Activated naive CD8-positive, alpha-beta T cell treated with anti-CD3 and anti-CD28 coated beads for 36 hours (primary cell): ENCODE data around the gene JSRP1. TPM values are rescaled to one million over a fixed set of nuclear protein-coding genes. Genes with fewer than 3 reads are reported as not detected.

Experiments
- DNase-seq: peaks from one replicate; pipeline ENCODE4 v3.0.0; 2021
- H3K27ac Mint-ChIP-seq: one replicate; pipeline ENCODE4 v1.8.0; 2022; ENCODE audit warnings: mild to moderate bottlenecking, moderate library complexity, mixed read lengths
- H3K27me3 Mint-ChIP-seq: one replicate; pipeline ENCODE4 v1.8.0; 2022; ENCODE audit warnings: mild to moderate bottlenecking, mixed read lengths
- H3K36me3 Mint-ChIP-seq: one replicate; pipeline ENCODE4 v1.8.0; 2021; ENCODE audit warnings: mild to moderate bottlenecking, mixed read lengths
- H3K4me1 Mint-ChIP-seq: one replicate; pipeline ENCODE4 v1.8.0; 2021; ENCODE audit warnings: mixed read lengths
- H3K4me3 Mint-ChIP-seq: one replicate; pipeline ENCODE4 v1.8.0; 2022; ENCODE audit warnings: mild to moderate bottlenecking, moderate library complexity, mixed read lengths
- H3K9me3 Mint-ChIP-seq: one replicate; pipeline ENCODE4 v1.8.0; 2022; ENCODE audit warnings: mixed read lengths
- total RNA-seq, 2 experiments: library from RNA; stranded (reverse); gene quantifications; one replicate each; pipeline ENCODE4 v1.2.3, GENCODE V29; 2021

The JSRP1 gene
- total RNA-seq, 2 experiments from 2014 or later, result 0.45 to 0.50 TPM

DNA sequence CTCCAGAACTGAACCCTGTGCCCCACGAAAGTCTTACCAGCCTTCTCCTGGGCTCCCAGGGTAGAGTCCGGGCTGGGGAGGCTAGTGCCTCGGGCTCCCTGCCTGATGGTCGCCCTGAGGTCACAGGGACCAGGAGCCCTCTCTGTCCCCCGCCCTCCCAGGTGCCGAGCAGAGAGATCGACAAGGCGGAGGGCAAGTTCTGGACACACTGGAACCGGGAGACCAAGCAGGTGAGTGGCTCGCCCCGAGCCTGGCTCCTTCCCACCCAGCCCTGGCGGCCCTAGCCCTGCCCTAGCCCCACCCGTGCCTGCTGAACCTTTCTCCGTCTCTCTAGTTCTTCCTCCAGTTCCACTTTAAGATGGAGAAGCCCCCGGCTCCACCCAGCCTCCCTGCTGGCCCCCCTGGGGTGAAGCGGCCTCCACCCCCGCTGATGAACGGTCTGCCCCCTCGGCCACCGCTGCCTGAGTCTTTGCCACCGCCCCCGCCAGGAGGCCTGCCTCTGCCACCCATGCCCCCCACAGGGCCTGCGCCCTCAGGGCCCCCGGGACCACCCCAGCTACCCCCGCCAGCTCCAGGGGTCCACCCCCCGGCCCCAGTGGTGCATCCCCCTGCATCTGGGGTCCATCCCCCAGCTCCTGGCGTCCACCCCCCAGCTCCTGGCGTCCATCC lies 8.7 kb downstream of the JSRP1 start:
- Mint-ChIP-seq H3K4me1 (peaks cover 4% of the 10 kb centered on the region), H3K9me3 (no peaks in the 10 kb centered on the region), H3K27ac (no peak overlapping the region), H3K4me3 (no peak overlapping the region), H3K27me3 (peaks cover 7% of the 10 kb centered on the region), H3K36me3 (peaks cover 10% of the 10 kb centered on the region)
- no peak for DNase-seq

DNA sequence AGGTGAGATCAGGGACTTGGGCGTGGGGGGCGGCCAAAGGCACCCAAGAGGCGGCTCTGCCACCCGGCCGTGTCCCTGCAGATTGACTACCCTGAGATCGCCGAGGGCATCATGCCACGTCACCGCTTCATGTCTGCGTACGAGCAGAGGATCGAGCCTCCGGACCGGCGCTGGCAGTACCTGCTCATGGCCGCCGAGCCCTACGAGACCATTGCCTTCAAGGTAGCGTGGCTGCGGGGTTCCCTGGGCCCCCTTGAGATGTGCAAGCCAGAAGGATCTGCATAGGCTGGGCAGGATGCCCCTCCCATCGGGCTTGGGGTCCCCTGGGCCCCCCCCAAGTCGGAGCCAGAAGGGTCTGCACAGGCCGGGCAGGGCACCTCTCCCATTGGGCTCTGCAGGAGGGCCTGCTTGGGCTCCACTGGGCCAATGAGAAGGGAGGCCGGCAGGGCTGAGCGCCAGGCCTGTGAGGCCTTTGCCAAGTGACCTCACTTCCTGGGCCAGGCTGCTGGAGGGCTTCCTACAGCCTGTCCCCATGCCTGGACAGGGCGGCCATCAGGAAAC lies 9.3 kb downstream of the JSRP1 start:
- Mint-ChIP-seq H3K27ac (no peak overlapping the region), H3K4me3 (no peak overlapping the region), H3K9me3 (no peaks in the 10 kb centered on the region), H3K27me3 (peaks cover 4% of the 10 kb centered on the region), H3K4me1 (peaks cover 8% of the 10 kb centered on the region), H3K36me3 (peaks cover 14% of the 10 kb centered on the region)
- no peak for DNase-seq

DNA sequence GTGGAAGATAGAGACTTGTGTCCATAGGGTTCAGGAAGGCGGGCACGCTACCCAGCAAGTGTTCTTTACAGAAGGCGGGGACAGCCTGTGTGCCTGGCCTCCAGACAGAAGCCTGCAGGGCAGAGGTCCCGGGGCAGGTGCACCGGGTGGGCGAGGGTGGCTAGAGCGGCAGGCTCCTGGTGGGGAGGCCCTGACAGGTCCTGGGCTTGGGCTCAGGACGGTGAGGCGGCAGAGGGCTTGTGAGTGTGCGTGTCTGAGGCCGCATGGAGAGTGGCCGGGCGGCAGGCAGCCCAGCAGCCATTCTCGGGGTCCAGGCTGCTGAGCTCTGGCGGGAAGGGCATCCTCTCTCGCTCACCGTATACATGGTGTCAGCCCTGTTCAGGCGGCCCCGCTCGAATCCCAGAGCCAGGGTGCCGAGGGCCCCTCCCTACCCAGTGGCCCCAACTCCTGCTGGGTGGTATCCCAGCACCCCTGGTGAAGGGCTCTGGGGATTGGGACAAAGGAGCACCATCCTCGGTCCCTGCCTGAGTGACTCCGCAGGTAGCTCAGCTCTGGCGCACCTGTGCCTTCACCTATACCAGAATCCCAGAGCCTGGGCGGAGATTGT lies 10.1 kb downstream of the JSRP1 start:
- Mint-ChIP-seq H3K9me3 (no peaks in the 10 kb centered on the region), H3K4me3 (no peak overlapping the region), H3K4me1 (peaks cover 15% of the 10 kb centered on the region), H3K27me3 (no peaks in the 10 kb centered on the region), H3K27ac (no peak overlapping the region), H3K36me3 (peaks cover 17% of the 10 kb centered on the region)
- no peak for DNase-seq

DNA sequence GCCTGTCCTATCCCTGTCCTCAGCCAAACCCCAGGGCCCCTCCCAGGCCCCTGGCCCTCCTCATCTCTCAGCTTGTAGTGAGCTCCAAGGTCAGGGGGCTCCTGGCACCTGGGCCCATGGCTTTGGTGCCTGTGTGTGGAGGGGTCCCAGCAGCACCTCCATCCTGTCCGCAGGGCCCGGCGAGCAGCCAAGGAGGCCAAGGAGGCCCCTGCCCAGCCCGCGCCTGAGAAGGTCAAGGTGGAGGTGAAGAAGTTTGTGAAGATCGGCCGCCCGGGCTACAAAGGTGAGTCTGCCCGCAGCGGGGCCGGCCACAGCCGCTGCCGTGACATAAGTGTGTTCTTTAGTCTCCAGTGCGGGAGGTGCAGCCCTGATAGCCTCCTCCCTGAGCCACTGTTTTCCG lies 10.9 kb downstream of the JSRP1 start:
- Mint-ChIP-seq H3K4me3 (no peak overlapping the region), H3K36me3 (peaks cover 26% of the 10 kb centered on the region), H3K9me3 (no peaks in the 10 kb centered on the region), H3K4me1 (peaks cover 24% of the 10 kb centered on the region), H3K27me3 (no peaks in the 10 kb centered on the region), H3K27ac (no peak overlapping the region)
- DNase-seq, result no peak

DNA sequence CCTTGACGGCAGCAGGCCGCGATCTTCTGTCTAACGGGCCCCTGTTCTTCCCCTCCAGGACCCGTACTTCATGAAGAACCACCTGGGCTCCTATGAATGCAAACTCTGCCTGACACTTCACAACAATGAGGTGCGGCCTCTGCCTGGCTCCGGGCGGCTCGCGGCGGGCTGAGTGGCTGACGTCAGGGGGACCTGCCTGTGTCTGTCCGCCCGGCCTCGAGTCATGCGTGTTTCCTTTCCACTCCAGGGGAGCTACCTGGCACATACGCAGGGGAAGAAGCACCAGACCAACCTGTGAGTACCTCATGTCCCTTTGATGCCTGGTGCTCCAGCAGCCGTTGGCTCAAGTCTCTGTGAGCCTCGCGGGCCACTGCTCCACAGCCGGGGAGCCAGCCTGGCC lies 11.7 kb downstream of the JSRP1 start:
- no peak overlapping the region for H3K4me3 Mint-ChIP-seq
- H3K36me3 Mint-ChIP-seq, result peaks cover 32% of the 10 kb centered on the region

DNA sequence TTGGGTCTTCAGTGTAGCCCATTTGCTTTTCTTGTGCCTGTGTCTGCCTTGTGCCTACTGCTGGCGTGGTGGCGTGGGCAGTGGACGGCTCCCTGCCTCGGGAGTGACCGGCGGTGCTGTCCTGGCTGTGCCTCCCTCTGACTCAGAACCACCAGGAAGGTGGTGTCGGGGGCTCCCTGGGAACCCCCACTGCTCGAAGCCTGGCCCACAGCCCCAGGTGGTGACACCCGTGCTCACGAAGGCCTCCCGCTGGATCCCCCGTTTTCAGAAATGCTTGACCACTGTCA lies 12.1 kb downstream of the JSRP1 start:
- no peak overlapping the region for H3K27ac Mint-ChIP-seq
- H3K36me3 Mint-ChIP-seq, result peaks cover 35% of the 10 kb centered on the region
- no peaks in the 10 kb centered on the region for H3K9me3 Mint-ChIP-seq
- no peak overlapping the region for H3K4me3 Mint-ChIP-seq
- H3K27me3 Mint-ChIP-seq, result no peaks in the 10 kb centered on the region
- peaks cover 32% of the 10 kb centered on the region for H3K4me1 Mint-ChIP-seq
- DNase-seq, result no peak

More for the DNA sequence above, 11.7 kb downstream of the JSRP1 start:
- no peak for DNase-seq
- no peaks in the 10 kb centered on the region for H3K27me3 Mint-ChIP-seq
- no peak overlapping the region for H3K27ac Mint-ChIP-seq
- H3K4me1 Mint-ChIP-seq, result peaks cover 30% of the 10 kb centered on the region
- no peaks in the 10 kb centered on the region for H3K9me3 Mint-ChIP-seq

DNA sequence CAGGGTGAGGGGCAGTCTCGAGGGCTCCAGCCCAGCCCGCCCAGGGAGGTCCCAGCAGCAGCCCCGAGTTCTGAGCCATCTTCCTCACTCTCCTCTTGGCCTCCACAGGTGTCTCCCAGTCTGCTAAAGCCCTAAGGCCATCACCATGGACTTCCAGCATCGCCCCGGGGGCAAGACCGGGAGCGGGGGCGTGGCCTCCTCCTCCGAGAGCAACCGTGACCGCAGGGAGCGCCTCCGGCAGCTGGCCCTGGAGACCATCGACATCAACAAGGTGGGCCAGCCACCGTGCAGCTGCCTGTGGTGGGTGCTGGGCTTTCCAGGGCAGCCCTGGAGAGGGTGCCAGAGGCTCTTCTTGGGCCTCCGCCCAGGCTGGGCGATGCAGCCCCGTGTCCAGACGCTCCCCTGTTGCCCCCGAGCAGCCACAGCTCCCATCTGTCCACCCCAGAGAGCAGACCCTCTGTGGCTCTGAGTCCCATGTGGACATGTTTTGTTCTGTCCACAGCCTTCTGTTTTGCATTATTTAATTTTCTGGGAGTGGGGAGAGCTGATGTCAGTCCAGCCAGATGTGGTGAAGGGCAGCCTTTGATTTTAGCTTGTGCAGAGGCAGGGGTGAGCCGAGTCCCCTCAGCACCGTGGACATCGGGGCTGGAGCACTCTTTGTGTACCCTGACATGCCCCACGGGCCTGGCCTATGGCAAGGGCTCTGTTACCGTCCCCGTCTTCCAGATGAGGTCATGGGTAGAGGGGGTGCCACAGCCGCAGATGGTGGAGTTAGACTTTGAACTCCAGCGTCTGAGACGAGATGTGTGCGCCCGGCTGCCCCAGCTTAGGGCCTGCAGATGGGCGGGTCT lies 12.7 kb downstream of the JSRP1 start:
- Mint-ChIP-seq H3K27me3 (no peaks in the 10 kb centered on the region), H3K9me3 (no peaks in the 10 kb centered on the region), H3K4me3 (no peak overlapping the region), H3K27ac (no peak overlapping the region), H3K36me3 (peaks cover 40% of the 10 kb centered on the region), H3K4me1 (peaks cover 38% of the 10 kb centered on the region)
- DNase-seq, result no peak

DNA sequence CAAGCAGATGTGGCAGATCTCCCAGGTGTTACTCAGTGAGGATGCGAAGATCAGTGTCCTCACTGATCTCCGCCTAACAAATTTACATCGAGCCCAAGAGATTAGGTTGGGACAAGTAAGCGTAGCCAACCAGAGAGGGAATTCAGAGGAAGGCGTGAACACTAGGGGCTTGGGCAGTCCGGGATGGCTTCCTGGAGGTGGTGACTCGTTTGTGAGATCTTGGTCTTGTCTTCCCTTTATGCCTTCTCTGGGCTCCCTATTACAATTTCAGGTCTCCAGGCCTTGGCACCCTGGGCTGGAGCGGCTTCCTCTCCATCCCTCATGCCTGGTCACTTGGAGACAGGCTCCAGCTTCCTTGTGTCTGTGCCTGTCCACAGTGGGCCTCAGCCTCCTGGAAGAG lies 13.4 kb downstream of the JSRP1 start:
- H3K36me3 Mint-ChIP-seq, result peaks cover 47% of the 10 kb centered on the region
- no peaks in the 10 kb centered on the region for H3K27me3 Mint-ChIP-seq
- no peak for DNase-seq
- no peaks in the 10 kb centered on the region for H3K9me3 Mint-ChIP-seq
- H3K4me1 Mint-ChIP-seq, result peaks cover 44% of the 10 kb centered on the region
- H3K4me3 Mint-ChIP-seq, result no peak overlapping the region
- H3K27ac Mint-ChIP-seq, result no peak overlapping the region

DNA sequence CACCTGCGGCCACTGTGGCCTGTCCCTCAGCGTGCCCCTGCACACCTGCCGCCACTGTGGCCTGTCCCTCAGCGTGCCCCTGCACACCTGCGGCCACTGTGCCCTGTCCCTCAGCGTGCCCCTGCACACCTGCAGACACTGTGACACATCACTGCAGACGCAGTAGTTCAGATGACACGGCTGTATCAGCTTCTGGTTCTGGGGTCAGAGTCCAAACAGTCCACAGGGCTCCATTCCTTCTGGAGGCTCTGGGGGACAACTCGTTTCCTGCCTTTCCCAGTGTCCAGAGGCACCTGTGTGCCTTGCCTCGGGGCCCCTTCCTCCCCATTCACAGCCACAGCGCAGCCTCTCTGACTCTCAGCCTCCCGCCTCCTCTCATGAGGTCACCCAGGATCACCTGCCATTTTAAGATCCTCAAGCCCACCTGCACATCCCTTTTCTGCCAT lies 14.1 kb downstream of the JSRP1 start:
- peaks cover 54% of the 10 kb centered on the region for H3K36me3 Mint-ChIP-seq
- H3K4me3 Mint-ChIP-seq, result peak overlapping the region; percentile 14
- H3K27ac Mint-ChIP-seq, result no peak overlapping the region
- H3K27me3 Mint-ChIP-seq, result no peaks in the 10 kb centered on the region
- H3K9me3 Mint-ChIP-seq, result no peaks in the 10 kb centered on the region
- no peak for DNase-seq
- H3K4me1 Mint-ChIP-seq, result peaks cover 47% of the 10 kb centered on the region

DNA sequence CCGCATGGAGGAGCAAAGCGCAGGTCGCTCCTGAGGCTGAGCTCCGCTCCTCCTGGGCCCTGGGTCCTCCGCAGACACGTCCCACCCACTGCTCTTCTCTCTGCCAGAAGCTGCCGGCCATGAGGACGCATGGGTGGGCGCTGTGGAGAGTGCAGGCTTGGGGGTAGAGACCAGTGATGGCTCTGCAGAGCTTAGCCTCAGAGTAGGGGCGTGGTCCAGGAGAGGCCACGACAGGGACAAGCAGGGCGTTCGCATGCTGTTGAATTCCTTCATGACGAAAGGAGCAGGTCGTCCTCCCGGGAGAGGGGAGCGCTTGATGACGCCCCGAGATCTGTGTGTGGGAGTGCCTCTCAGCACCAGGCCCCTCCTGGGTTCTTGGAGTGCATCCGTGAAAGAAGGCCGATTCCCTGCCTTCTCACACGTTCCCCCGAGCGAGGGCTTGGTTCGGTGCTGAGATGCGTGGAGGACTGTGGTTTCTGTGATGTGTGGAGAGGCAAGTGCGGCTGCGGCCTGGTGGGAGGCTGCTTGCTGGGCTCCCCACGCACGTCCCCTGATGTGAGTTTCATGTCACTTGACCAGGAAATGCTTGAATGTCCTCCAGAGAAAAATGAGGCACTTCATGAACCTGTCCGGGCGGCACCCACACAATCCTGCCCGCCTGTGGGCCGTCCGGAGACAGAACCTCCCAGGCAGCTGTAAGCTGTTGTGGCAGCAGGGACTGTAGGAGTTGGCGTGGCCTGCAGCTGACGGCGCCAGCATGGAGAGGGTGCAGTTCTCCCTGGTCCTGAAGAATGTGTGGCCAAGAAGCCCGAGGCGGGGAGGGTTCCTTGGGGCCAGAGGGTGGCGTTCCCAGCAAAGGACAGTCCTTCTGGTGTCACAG lies 15.1 kb downstream of the JSRP1 start:
- Mint-ChIP-seq H3K4me3 (peak overlapping the region; percentile 99), H3K9me3 (no peaks in the 10 kb centered on the region), H3K4me1 (peaks cover 52% of the 10 kb centered on the region), H3K27me3 (no peaks in the 10 kb centered on the region), H3K36me3 (peaks cover 62% of the 10 kb centered on the region), H3K27ac (peak overlapping the region; percentile 45)
- DNase-seq, result no peak

DNA sequence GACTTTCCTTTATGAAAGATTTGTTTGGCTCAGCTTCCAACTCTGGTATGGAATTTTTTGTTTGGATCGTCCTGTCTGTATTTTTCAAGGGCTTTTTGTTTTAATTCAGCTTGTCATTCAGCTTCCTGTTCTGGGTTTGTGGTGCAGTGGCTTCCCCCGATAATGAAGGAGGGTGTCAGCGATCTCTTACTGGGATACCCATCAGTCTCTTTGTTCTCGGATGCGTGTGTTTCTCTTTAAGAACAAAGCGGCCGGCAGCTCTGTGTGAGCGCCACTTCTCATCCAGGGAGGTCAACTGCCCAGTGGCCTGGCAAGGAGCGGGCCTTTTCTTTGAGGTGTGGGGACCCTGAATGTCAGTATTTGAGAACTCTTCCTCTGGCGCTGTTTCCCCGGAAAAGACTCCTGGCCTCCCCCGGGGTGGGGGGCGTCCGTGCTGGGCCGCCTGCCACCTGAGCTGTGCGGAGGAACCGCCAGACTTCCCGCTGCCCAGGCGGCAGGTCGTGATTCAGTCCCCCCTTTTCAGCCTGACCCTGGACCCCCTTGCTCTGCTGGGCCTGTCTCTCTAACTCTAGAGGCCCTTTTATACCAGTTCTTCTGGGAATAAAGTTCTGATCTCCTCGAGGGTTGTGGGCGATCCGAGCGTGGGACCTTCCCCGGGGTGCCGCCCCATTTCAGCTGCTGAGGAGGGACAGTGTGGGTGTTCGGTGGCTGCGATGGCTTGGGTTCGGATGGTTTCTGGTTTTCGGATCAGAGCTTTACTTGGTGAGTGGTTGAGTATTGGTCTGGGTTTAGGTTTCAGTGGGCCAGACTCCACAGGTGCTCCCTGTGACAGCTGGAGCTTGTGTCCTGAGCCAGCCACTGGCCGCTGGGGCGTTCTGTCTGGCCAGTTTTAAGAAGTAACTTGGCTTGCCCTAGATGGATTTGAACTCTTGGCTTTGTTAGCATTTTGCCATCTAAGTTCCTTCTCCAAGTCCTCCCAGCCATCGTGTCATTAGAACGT lies 16.1 kb downstream of the JSRP1 start:
- DNase-seq, result no peak
- H3K4me3 Mint-ChIP-seq, result peak overlapping the region; percentile 99
- peak overlapping the region; percentile 100 for H3K27ac Mint-ChIP-seq
- peaks cover 63% of the 10 kb centered on the region for H3K36me3 Mint-ChIP-seq
- H3K4me1 Mint-ChIP-seq, result peaks cover 55% of the 10 kb centered on the region
- H3K9me3 Mint-ChIP-seq, result no peaks in the 10 kb centered on the region
- no peaks in the 10 kb centered on the region for H3K27me3 Mint-ChIP-seq

DNA sequence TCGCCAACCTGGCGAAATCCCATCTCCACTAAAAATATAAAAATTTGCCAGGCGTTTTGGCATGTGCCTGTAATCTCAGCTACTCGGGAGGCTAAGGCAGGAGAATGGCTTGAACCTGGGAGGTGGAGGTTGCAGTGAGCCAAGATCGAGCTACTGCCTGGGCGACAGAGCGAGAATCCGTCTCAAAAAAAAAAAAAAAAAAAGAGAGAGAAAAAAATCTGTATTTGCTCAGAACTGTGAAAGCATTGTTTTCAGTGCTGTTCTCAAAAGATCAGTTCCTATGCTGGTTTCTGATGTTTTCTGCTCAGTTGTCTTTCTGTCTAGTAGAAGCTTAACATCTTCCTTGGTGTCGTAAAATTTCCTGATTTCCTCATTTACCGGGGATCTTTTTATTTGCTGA lies 17.0 kb downstream of the JSRP1 start:
- H3K9me3 Mint-ChIP-seq, result no peaks in the 10 kb centered on the region
- H3K36me3 Mint-ChIP-seq, result peaks cover 62% of the 10 kb centered on the region
- peak overlapping the region; percentile 100 for H3K27ac Mint-ChIP-seq
- no peaks in the 10 kb centered on the region for H3K27me3 Mint-ChIP-seq
- H3K4me3 Mint-ChIP-seq, result peak overlapping the region; percentile 99
- DNase-seq, result no peak
- H3K4me1 Mint-ChIP-seq, result peaks cover 62% of the 10 kb centered on the region

DNA sequence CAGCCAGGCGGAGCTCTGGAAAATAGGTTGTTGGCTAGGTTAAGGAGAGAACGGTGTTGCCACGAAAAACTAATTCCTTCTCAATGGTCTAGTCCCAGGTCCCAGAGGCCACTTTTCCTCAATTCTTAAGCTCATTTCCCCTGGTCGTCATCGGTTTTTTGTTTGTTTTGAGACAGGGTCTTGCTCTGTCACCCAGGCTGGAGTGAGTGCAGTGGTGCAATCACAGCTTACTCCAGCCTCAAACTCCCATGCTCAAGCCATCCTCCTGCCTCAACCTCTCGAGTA lies 18.4 kb downstream of the JSRP1 start:
- Mint-ChIP-seq H3K27ac (peak overlapping the region; percentile 100), H3K9me3 (no peaks in the 10 kb centered on the region), H3K27me3 (no peaks in the 10 kb centered on the region), H3K4me1 (peaks cover 67% of the 10 kb centered on the region), H3K4me3 (peak overlapping the region; percentile 99), H3K36me3 (peaks cover 65% of the 10 kb centered on the region)
- DNase-seq, result no peak
